ENCODE results near the gene TMEM238.
"Not testable (repeated sequence)": the region's sequence is repeated elsewhere in the genome, so short reads cannot be mapped to it uniquely, and the experiment has no call there.

TMEM238 gene, protein sequence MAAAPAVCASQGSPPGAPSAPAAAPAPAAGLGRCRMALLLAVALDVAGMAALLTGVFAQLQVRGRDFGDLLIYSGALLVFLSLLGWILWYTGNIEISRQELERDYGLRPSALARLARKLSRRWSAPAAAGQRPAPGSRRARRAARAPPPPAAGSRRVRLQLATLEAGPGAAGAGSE

GRCh38 chr19:55384131-55384919 is at the start of gene TMEM238:
Gene TMEM238 (minus strand): TSS chr19:55384292. CDS start chr19:55384259, 33 bp downstream.
- DNase-seq (ENCODE audit: low spot score) = peak; percentile 48

GRCh38 chr19:55433292-55433691 is 49.2 kb upstream of the TMEM238 start:
- no peak for DNase-seq (ENCODE audit: low spot score)

- no peak for DNase-seq (ENCODE audit: low spot score)
Measured at GRCh38 chr19:55432241-55432959, 48.3 kb upstream of the TMEM238 start.

- no peak for DNase-seq (ENCODE audit: low spot score)
Measured at GRCh38 chr19:55431183-55431582, 47.1 kb upstream of the TMEM238 start.

DNA sequence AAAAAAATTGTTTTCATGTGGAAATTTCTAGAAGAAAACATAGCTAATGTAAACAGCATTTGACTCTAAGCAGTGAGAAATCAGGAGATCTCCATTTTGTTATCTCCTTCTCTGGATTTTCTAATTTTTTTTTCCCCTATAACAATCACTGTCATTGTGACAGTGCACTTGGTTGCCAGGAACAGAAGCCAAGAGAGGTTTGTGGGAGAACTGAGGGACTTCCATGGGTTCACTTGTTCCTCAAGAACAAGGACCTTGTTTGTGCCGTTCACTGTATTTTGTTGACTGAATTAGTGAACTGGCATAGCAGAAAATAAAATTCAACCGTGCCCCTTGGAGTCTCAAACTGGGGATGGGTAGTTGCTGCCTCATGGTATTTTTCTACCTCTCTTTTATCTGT is 42.0 kb upstream of the TMEM238 start:
- DNase-seq (ENCODE audit: low spot score) = no peak

DNA sequence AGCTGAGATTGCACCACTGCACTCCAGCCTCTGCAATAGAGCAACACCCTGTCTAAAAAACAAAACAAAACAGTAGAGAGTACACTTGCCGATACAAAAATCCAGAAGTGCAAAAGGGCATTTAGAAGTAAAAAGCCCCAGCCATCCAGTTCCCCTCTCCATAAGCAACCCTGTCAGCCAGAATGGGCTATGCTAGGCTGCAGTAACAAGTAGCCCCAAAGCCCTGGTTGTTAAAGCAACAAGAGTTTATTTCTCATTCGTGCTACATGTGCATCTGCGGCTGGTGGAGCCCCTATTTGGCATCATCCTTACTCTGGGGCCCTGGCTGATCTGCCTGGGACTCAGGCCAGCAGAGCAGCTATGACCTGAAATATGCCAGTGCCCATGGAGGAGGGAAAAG is 40.4 kb upstream of the TMEM238 start:
- DNase-seq (ENCODE audit: low spot score) = no peak

- DNase-seq (ENCODE audit: low spot score) = no peak
Measured at GRCh38 chr19:55423225-55424005, 39.3 kb upstream of the TMEM238 start.

DNA sequence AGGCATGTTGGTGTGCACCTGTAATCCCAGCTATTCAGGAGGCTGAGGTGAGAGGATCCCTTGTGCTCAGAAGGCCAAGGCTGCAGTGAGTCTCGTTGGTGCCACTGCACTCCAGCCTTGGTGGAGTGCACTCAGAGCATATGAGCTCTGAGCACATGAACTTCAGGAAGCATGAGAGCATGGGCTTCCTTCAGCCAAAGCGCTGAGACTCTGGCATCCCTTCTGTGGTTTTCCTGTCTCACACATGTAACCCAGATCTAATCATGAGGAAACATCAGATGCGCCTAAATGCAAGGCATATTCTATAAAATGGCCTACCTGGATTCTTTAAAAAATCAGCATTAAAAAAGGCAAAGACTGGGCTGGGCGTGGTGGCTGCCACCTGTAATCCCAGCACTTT is 37.2 kb upstream of the TMEM238 start:
- DNase-seq (ENCODE audit: low spot score) = not testable (repeated sequence)

- no peak for DNase-seq (ENCODE audit: low spot score)
Measured at GRCh38 chr19:55419624-55420236, 35.6 kb upstream of the TMEM238 start.

- DNase-seq (ENCODE audit: low spot score) = no peak
Measured at GRCh38 chr19:55419103-55419502, 35.0 kb upstream of the TMEM238 start.

- peak; percentile 75 for DNase-seq (ENCODE audit: low spot score)
Measured at GRCh38 chr19:55418185-55418584, 34.1 kb upstream of the TMEM238 start.

DNA sequence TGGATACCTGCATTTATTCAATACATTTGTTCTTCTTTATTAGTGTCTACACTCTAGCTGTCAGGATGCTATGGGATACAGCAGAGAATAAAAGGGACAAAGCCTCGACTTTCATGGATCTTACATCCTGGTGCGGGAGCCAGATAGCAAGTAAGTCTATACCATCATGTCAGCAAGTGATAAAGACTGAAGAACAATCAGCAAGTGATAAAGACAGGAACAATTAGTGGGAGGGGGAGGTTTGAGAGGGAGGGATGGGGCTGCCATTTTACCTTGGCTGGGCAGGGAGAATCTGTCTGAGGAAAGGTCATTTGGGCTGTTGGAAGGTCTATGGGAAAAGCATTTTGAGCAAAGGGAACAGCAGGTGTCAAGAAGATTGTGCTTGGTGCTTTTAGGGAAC is 26.1 kb upstream of the TMEM238 start:
- no peak for DNase-seq (ENCODE audit: low spot score)

- not testable (repeated sequence) for DNase-seq (ENCODE audit: low spot score)
Measured at GRCh38 chr19:55409179-55409578, 25.1 kb upstream of the TMEM238 start.

DNA sequence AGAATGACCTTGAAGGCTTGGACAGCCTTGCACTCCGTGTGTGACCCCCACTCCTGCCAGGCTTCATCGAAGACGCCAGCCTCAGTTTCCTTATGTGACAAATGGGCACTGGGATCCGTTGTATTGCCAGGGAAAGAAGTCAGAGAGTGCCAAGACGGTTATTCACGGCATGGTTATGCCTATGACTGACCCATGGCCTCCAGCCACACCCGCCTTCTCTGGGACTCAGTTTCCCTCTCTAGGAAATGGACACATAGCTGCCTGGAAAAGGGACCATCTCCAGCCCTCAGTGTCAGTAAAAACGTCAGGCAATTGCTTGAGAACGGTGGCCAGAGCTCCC is 24.4 kb upstream of the TMEM238 start:
- DNase-seq (ENCODE audit: low spot score) = no peak

DNA sequence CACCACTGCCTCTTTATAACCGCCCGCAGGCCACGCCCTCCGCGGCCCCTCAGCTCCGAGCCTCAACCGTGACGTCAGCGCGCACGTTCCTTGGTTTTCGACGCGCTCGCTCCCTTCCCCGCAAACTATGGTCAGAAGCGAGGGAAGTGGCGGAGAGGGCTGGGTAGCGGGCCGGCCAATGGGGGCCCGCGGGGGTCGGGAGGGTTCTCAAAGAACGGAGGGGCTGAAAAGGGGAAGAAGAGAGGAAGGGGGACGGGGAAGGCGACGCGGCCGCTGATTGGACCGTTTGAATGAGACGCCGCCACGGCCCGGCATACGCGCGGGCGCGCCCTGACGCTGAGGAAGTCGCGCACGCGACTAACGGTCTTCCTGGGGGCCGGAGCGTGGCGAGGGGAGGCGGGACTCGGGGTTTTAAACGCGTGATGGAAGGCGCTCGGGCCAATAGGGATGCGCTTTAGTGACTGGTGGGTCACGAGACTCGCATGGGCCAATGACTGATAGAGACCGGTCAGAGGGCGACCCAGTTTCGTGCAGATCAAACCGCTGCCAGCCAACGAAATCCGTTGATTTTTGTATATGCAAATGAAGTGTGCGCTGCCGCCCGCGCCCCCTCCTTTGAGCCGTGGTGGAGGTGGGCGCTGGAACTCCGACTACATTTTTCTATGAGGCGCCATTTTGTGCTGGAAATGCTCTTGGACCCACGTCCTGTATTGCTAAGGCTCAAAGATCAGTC is 23.9 kb upstream of the TMEM238 start:
- peak; percentile 99 for DNase-seq (ENCODE audit: low spot score)

- DNase-seq (ENCODE audit: low spot score) = not testable (repeated sequence)
Measured at GRCh38 chr19:55407550-55407799, 23.4 kb upstream of the TMEM238 start, which contains the start of gene UBE2S. Gene UBE2S (minus strand): TSS chr19:55407788. CDS start chr19:55407589, 199 bp downstream.

GRCh38 chr19:55406826-55407549 is 22.9 kb upstream of the TMEM238 start:
- peak; percentile 43 for DNase-seq (ENCODE audit: low spot score)

- DNase-seq (ENCODE audit: low spot score) = no peak
Measured at GRCh38 chr19:55406091-55406825, 22.2 kb upstream of the TMEM238 start.

GRCh38 chr19:55405638-55406037 is 21.5 kb upstream of the TMEM238 start:
- no peak for DNase-seq (ENCODE audit: low spot score)

DNA sequence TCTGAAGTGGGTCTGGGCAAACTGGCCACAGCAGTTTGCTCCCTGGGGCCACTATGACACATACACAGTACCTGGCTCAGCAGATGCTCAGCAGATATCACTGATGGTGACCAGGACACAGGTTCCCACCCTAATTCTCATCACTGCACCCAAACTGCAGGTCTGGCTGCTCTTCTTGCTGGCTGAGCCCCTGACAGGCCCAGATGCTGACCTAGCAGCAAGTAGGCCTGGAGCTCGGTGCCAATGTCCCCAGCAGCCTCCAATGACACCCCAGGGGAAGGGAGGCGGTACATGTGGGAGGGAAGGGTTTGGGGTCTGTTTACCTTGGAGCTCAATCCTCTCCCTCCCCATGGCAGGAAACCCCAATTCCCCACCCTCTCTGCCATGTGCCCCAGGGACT is 18.4 kb upstream of the TMEM238 start:
- DNase-seq (ENCODE audit: low spot score) = no peak

Data from NAMALWA (cell line).